TTC549 (cell line): ENCODE data around the gene LIPG.

Source experiments
- FAIRE-seq: peaks from 2 replicates; lab custom pipeline; 2012; peaks lifted over from hg19 to GRCh38; lab: Jason Lieb, UNC

LIPG gene

GRCh38 chr18:49638891-49639557 lies 77.2 kb downstream of the LIPG start:
- no peak for FAIRE-seq

DNA sequence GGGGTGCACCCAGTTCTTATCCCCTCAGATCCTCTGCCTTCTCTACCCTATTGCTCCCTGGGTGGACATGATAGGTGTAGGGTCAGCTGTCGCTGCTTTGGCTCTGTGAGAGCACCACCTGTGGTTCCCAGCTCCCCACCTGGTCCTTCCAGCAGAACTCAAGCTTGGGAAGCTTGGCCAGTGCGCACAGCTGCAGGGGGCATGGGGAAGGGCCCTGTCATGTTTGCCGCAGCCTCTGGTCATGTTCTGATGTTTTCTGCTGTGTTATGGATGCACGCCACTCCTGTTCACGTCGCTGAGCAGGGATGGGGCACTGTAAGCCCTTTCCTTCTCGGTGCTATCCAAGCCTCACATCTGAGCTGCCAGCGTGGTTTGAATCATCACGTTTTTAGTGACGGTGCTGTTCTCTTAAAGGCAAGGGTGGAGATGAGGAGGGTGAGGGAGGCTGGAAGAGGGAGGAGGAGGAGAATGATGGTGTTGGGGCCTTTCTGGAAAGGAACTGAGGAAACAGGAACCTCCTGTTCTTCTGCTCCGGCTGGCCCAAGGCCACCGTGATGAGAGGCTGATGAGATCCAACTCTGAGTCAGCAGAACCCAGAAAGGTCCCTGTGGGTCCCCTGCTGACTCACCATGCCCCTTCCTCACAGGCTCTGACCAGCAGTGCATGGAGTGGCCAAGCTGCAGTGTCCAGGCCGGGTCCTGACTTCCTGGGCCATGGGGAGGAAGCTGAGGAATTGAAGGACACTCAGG lies 78.0 kb downstream of the LIPG start:
- FAIRE-seq, result no peak

DNA sequence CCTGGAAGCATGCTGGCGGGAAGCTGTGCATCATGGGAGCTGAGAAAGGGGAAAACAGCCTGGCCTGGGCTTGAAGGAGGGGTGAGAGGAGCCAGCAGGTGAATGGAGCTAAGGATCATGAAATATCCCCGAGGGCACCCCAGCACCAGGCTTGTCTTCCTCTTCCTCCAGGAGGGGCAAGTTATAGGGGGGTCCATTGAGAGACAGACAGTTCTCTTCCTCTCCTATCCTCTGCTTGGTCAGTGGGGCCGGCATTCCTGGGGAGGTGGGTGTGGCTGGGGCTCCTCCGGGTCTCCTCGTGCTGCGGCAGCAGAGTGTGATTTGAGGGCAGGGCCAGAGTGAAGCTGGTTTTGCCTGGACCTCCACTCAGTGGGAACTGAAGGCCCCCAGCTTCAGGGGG lies 78.9 kb downstream of the LIPG start:
- FAIRE-seq, result no peak

- FAIRE-seq, result no peak
Measured at GRCh38 chr18:49645196-49645595, 83.3 kb downstream of the LIPG start.

- FAIRE-seq, result no peak
Measured at GRCh38 chr18:49645841-49646351, 84.0 kb downstream of the LIPG start.

DNA sequence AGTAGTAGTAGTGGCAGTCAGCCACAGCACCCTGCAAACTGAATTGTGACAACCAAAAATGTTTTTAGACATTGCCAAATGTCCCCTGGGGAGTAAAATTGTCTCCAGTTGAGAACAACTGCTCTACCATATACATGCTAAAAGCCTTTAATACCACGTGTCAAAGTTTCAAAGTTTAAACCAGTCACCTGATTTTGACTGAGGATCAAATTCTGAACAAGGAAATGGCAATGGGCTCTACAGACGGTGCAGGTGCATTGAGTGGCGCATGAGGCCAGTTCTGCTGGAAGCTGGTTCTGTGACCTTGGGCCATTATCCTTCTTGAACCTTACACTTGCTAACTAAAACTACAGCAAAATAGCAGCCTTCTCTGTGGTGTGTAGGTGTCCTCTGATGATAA lies 85.0 kb downstream of the LIPG start:
- no peak for FAIRE-seq

- no peak for FAIRE-seq
Measured at GRCh38 chr18:49647496-49648168, 85.8 kb downstream of the LIPG start.

GRCh38 chr18:49648326-49648725 lies 86.5 kb downstream of the LIPG start:
- no peak for FAIRE-seq
